A673 (cell line): Measurements from ENCODE around the gene CDH24. TPM values are rescaled to one million over a fixed set of nuclear protein-coding genes. Genes with fewer than 3 reads are reported as not detected.

Source experiments
- BruUV-seq: library from RNA; stranded (reverse); fragments of 400-500 nt; replicated peaks from 2 replicates; lab custom pipeline; 2021; lab: Mats Ljungman, UMichigan
- CTCF ChIA-PET: fragments of 300-600 bp; sonication (Branson Sonifier 250); formaldehyde crosslinking; loops from one replicate; lab custom pipeline; 2022; ENCODE audit warnings: antibody characterized with exemption; lab: Charles Lee
- POLR2A ChIA-PET: fragments of 300-600 bp; sonication (Branson Sonifier 250); formaldehyde crosslinking; loops from one replicate; lab custom pipeline; 2022; ENCODE audit warnings: antibody characterized with exemption; ENCODE audit not compliant: low non-redundant PET; lab: Charles Lee
- DNase-seq: peaks from one replicate; pipeline ENCODE4 v3.0.0-alpha.2; 2015; ENCODE audit warnings: low spot score
- H3K27ac ChIP-seq: fragments of 200-600 bp; sonication (generic); 2 replicates; pipeline ENCODE4 v1.5.1; 2016; ENCODE audit warnings: mixed run types, low read depth, mild to moderate bottlenecking, mixed read lengths, antibody characterized with exemption, low read length; ENCODE audit not compliant: poor library complexity, severe bottlenecking
- H3K27me3 ChIP-seq: fragments of 200-600 bp; sonication (generic); replicated peaks from 2 replicates; pipeline ENCODE4 v1.6.1; 2017; ENCODE audit warnings: mixed run types, low read depth, mild to moderate bottlenecking, mixed read lengths, antibody characterized with exemption, low read length; ENCODE audit not compliant: insufficient read depth, poor library complexity
- H3K36me3 ChIP-seq: fragments of 200-600 bp; sonication (generic); 2 replicates; pipeline ENCODE4 v1.6.1; 2016; ENCODE audit warnings: mixed run types, mild to moderate bottlenecking, mixed read lengths, antibody characterized with exemption, low read length; ENCODE audit not compliant: insufficient read depth, poor library complexity, severe bottlenecking
- H3K4me1 ChIP-seq: fragments of 200-600 bp; sonication (generic); 2 replicates; pipeline ENCODE4 v1.6.1; 2017; ENCODE audit warnings: mixed run types, mild to moderate bottlenecking, mixed read lengths, antibody characterized with exemption, low read length; ENCODE audit not compliant: insufficient read depth, poor library complexity, severe bottlenecking
- H3K4me3 ChIP-seq: fragments of 200-600 bp; sonication (generic); 2 replicates; pipeline ENCODE4 v1.5.1; 2016; ENCODE audit warnings: low read depth, mixed run types, mild to moderate bottlenecking, mixed read lengths, low read length; ENCODE audit not compliant: poor library complexity, severe bottlenecking
- H3K9me3 ChIP-seq: fragments of 200-600 bp; sonication (generic); 2 replicates; pipeline ENCODE4 v1.6.1; 2016; ENCODE audit warnings: mixed run types, low read depth, mild to moderate bottlenecking, mixed read lengths, antibody characterized with exemption, low read length; ENCODE audit not compliant: poor library complexity, severe bottlenecking
- CTCF ChIP-seq: fragments of 300-800, 200-600 bp; sonication (generic); conservative IDR thresholded peaks from 2 replicates; pipeline ENCODE4 v1.5.1; 2017; ENCODE audit warnings: low read depth, mild to moderate bottlenecking, antibody characterized with exemption, low read length, moderate library complexity, mixed read lengths
- EZH2 ChIP-seq: fragments of 200-600 bp; sonication (generic); IDR thresholded peaks from 2 replicates; pipeline ENCODE4 v1.6.1; 2017; ENCODE audit warnings: borderline replicate concordance, low read depth, mild to moderate bottlenecking, mixed read lengths, antibody characterized with exemption, low read length; ENCODE audit not compliant: poor library complexity, severe bottlenecking
- intact Hi-C: fragments of 100-400 bp; cut with micrococcal nuclease; formaldehyde crosslinking; loops from one replicate; pipeline ENCODE4 v1.10.0; 2022; ENCODE audit not compliant: unreplicated experiment
- total RNA-seq: library from RNA; stranded (reverse); gene quantifications from 2 replicates; pipeline ENCODE4 v1.2.3, GENCODE V29; 2021

CDH24 gene
- total RNA-seq, 1 experiment from 2014 or later: 44.8 TPM

GRCh38 chr14:23056145-23056955, 970 bp downstream of the CDH24 start:
- ChIA-PET CTCF (interaction anchor here (0.7 to 10.7 kb wide), 7 partner anchors 13 to 84 kb away, joined by 3 to 134 read pairs (median 4); no protein-coding TSS in a partner anchor), POLR2A (no interaction called here)
- no peaks in the 10 kb centered on the region for H3K27me3 ChIP-seq
- H3K27ac ChIP-seq: peak overlapping the region; percentile 84
- intact Hi-C loops: loop anchor here (5.0 to 10.0 kb wide), 2 partner anchors 502 to 669 kb away; no protein-coding TSS in a partner anchor
- peaks cover 19% of the 10 kb centered on the region for H3K4me1 ChIP-seq
- DNase-seq: peak; percentile 89
- BruUV-seq: no TSS peak
- peak overlapping the region; percentile 76 for H3K4me3 ChIP-seq
- TF ChIP-seq CTCF: peak; percentile 94
- TF ChIP-seq EZH2: no peak
- H3K9me3 ChIP-seq: no peaks in the 10 kb centered on the region
- peaks cover 48% of the 10 kb centered on the region for H3K36me3 ChIP-seq

- no peak for DNase-seq
- Histone ChIP-seq H3K27ac (no peak overlapping the region), H3K27me3 (no peaks in the 10 kb centered on the region), H3K4me1 (peaks cover 19% of the 10 kb centered on the region), H3K9me3 (no peaks in the 10 kb centered on the region), H3K36me3 (peaks cover 42% of the 10 kb centered on the region), H3K4me3 (peak overlapping the region; percentile 76)
- intact Hi-C loops: loop anchor here (5.0 to 10.0 kb wide), 2 partner anchors 501 to 668 kb away; no protein-coding TSS in a partner anchor
- no TSS peak for BruUV-seq
- ChIA-PET POLR2A (no interaction called here), CTCF (interaction anchor here (0.6 to 10.7 kb wide), 3 partner anchors 61 to 195 kb away, joined by 4 to 134 read pairs (median 6); no protein-coding TSS in a partner anchor)
- TF ChIP-seq CTCF (no peak), EZH2 (no peak)
Observed at GRCh38 chr14:23055621-23056144, 1.6 kb downstream of the CDH24 start.

- intact Hi-C loops: loop anchor here (5.0 to 10.0 kb wide), 2 partner anchors 500 to 668 kb away; no protein-coding TSS in a partner anchor
- no peaks in the 10 kb centered on the region for H3K9me3 ChIP-seq
- no peak overlapping the region for H3K27ac ChIP-seq
- CTCF ChIA-PET: interaction anchor here (0.6 to 10.7 kb wide), 3 partner anchors 61 to 194 kb away, joined by 6 to 134 read pairs (median 16); no protein-coding TSS in a partner anchor
- peaks cover 19% of the 10 kb centered on the region for H3K4me1 ChIP-seq
- no TSS peak for BruUV-seq
- H3K4me3 ChIP-seq: no peak overlapping the region
- H3K36me3 ChIP-seq: peaks cover 40% of the 10 kb centered on the region
- TF ChIP-seq CTCF (no peak), EZH2 (no peak)
- H3K27me3 ChIP-seq: no peaks in the 10 kb centered on the region
- no peak for DNase-seq
- POLR2A ChIA-PET: no interaction called here
Observed at GRCh38 chr14:23055147-23055550, 2.2 kb downstream of the CDH24 start.
